ENCODE results near the gene ATRNL1.
"Not testable (repeated sequence)": the region's sequence is repeated elsewhere in the genome, so short reads cannot be mapped to it uniquely, and the experiment has no call there.

Gene ATRNL1

DNA sequence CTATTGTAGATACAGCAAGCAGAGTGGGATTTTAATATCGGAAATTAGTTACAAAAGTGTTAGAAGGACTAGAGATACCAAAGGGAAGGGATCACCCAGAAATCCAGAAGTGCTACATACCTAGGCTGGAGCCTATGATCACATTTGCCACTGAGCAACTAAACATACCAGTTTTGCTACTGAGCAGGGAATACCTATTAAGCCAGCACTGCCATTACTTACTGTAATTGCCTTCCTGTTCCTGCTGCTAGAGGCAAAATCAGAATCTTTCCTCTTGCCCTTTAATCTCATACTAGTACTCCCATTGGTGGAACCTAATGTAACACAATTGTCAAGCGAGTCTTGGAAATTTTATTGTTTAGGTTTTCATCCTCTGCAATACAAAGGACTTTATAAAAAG is 121.7 kb downstream of the ATRNL1 start:
- DNase-seq (ENCODE audit: low spot score), result no peak

- no peak for DNase-seq (ENCODE audit: low spot score)
These were observed 126.0 kb downstream of the ATRNL1 start for GRCh38 chr10:115219203-115219602.

DNA sequence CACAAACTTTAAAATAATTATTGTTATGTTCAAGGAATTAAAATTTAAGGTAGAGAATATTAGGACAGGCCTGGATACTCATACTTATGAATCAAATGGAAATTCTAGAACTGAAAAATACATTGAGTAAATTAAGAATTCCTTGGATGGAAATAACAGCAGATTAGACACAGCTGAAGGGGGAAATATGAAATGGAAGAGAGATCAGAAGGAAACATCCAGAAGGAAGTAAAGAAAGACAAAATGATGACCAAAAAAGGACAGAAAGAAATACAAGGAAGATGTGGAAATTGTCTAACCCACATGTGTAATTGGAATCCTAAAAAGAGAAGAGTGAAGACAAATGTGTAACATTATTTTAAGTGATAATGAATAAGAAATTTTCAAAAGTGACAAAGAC is 128.9 kb downstream of the ATRNL1 start:
- DNase-seq (ENCODE audit: low spot score), result no peak

GRCh38 chr10:115239761-115240160 is 146.6 kb downstream of the ATRNL1 start:
- no peak for DNase-seq (ENCODE audit: low spot score)

- DNase-seq (ENCODE audit: low spot score), result no peak
These were observed 157.6 kb downstream of the ATRNL1 start for GRCh38 chr10:115250784-115251183.

GRCh38 chr10:115253765-115254164 is 160.6 kb downstream of the ATRNL1 start:
- not testable (repeated sequence) for DNase-seq (ENCODE audit: low spot score)

DNA sequence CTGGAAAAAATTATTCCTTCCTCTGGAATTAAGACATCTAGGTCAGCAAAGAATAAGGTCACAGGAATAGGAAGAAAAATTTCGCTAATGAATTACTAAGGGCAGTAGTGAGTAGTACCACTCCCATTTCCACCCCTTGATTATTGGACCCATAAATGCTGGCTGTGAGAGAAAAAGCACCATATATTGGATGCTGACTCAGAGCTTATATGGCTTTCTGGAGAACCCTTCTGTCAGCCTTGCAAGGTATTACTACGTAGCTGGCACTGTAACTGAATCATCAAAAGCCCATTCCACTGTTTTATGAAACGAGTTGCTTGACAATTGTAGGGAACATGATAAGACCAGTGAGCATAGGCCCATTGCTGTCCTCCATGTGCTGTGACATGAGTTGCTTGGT is 179.3 kb downstream of the ATRNL1 start:
- no peak for DNase-seq (ENCODE audit: low spot score)

DNA sequence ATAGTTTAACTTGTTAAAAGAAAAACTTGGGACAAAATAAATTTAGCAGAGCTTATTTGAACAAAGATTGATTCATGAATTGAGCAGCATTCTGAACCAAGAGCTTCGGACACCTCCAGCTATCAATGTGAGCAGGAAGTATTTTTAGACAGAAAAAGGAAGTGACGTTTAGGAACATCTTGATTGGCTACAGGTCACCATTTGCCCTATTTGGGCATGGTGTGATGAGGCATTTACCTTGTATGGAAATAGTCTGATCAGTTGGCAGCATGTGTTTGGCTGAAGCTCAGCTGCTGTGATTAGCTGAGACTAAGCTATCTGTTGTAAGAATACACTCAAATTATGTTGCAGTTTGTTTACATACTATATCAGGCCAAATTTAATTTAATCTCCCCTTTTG is 185.1 kb downstream of the ATRNL1 start:
- DNase-seq (ENCODE audit: low spot score), result no peak

DNA sequence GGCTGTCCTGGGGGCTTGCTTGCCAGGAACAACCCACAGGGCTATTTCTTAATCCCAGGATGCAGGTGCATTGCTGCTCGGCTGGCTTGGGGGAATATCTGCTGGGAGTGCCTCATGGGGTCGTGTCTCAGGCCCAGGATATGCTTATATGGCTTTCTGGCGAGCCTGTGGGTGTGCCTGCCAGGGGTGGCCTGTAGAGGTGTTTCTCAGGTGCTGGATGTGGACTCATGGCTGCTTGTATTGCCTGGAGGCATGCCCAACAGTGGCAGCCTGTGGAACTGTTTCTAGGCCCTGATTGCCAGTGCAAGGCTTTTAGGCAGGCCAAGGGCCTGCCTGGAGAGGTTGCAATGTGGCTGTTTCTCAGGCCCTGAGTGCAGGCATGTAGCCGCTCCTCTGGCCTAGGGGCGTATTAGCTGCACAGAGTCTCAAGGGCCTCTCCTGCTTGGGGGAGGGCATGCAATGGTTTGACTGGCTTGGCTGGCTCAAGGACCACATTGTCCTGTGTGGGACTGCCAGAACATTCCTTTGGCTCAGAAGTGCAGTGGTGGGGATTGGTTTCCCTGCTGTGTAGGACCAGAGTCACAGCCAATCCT is 202.1 kb downstream of the ATRNL1 start:
- no peak for DNase-seq (ENCODE audit: low spot score)

DNA sequence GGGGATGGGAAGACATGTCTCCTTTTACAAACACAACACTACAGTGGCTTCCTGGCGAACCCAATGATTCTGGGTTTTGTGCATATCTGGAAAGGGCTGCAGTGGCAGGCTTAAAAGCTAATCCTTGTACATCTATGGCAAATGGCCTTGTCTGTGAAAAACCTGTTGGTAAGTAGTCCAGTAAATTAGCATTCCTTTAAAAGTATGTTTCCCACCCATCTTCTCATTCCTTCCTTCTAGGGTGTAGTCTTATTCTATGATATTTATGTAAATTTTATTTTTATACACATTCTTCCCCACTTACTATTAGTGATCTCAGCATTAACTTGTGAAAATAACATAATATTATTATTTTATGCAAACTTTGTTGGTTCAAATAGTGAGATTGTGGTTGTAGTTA is 206.9 kb downstream of the ATRNL1 start:
- no peak for DNase-seq (ENCODE audit: low spot score)

DNA sequence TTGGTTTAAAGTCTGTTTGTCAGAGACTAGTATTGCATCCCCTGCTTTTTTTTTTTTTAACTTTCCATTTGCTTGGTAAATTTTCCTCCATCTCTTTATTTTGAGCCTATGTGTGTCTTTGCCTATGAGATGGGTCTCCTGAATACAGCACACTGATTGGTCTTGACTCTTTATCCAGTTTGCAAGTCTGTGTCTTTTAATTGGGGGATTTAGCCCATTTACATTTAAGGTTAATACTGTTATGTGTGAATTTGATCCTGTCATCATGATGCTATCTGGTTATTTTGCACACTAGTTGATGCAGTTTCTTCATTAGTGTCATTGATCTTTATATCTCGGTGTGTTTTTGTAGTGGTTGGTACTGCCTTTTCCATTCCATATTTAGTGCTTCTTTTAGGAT is 226.5 kb downstream of the ATRNL1 start:
- not testable (repeated sequence) for DNase-seq (ENCODE audit: low spot score)

DNA sequence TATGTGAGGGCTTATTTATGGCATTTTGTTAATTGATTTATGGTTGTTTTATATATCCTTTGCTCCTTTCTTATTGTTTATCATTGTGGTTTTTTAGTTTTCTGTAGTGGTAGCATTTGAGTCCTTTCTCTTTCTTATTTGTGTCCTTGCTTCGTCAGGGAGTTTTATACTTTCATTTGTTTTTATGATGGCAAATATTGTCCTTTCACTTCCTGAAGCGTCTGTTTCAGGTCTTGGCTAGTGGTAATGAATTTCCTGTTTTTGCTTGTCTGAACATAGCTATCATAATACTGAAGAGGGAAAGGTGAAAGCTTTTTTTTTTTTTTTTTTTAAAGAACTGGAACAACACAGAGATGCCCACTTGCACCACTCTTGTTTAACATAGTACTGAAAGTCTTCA is 228.2 kb downstream of the ATRNL1 start:
- no peak for DNase-seq (ENCODE audit: low spot score)

GRCh38 chr10:115328331-115328730 is 235.2 kb downstream of the ATRNL1 start:
- no peak for DNase-seq (ENCODE audit: low spot score)

GRCh38 chr10:115335366-115335765 is 242.2 kb downstream of the ATRNL1 start:
- no peak for DNase-seq (ENCODE audit: low spot score)

DNA sequence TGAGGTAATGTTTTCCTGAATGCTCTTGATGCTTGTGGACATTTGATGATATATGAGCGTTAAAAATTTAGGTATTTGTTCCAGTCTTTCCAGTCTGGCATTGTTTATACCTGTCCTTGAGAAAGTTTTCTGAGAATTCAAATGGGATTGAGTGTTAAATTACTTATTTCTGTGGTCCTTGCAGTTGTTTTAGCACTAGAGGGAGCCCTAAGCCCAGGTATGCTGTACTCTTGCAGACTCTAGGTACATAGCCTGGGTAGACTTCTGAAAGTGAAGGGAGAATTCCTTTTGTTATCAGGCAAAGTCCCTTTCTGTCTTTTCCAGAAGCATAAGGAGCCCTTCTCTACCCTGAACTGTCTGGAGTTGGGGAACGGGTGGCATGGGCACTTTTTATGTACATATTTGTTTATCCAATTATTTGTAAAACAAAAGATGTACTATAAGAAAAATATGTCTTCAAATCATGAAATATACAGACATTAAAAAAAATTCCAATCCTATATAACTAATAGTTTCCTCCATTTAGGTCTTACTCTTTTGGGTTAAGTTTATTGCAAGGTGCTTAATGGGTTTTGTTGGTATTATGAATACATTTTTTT is 262.1 kb downstream of the ATRNL1 start:
- DNase-seq (ENCODE audit: low spot score), result peak; percentile 5

DNA sequence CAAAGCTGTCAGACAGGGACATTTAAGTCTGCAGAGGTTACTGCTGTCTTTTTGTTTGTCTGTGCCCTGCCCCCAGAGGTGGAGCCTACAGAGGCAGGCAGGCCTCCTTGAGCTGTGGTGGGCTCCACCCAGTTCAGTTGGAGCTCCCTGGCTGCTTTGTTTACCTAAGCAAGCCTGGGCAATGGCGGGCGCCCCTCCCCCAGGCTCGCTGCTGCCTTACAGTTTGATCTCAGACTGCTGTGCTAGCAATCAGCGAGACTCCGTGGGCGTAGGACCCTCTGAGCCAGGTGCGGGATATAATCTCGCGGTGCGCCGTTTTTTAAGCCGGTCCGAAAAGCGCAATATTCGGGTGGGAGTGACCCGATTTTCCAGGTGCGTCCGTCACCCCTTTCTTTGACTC is 274.8 kb downstream of the ATRNL1 start:
- not testable (repeated sequence) for DNase-seq (ENCODE audit: low spot score)

DNA sequence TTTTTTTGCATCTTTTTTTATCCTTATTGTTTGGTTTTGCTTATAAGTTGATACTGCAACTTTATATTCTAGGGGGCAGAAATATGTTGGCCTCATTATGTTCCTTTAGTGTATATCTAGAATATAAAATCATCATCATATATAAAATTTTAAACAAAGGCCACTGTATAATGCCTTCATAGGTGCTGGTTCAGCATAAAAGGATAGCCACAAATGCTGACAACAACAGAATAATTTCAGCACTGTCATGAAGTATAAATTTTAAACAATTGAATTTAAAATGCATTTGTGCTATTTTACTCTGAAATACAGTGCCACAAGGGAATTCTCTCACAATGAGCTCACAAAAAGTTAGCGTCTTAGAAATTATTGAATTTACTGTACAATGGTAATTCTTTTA is 285.9 kb downstream of the ATRNL1 start:
- DNase-seq (ENCODE audit: low spot score), result no peak

GRCh38 chr10:115384665-115385064 is 291.5 kb downstream of the ATRNL1 start:
- no peak for DNase-seq (ENCODE audit: low spot score)

DNA sequence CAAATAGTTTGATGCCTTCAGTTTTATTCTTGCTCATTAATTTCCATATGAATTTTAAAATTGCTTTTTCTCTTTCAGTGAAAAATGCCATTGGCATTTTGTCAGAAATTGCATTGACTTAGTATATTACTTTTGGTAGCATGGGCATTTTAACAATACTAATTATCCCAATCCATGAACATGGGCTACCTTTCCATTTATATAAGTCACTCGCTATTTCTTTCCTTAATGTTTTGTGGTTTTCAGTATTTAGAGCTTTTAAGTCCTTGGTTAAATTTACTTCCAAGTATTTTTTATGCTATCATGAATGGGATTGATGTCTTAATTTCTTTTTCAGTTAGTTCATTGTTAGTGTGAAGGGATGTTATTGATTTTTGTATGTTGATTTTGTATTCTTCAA is 297.4 kb downstream of the ATRNL1 start:
- no peak for DNase-seq (ENCODE audit: low spot score)

GRCh38 chr10:115398026-115398425 is 304.9 kb downstream of the ATRNL1 start:
- DNase-seq (ENCODE audit: low spot score), result no peak

GRCh38 chr10:115402699-115403098 is 309.5 kb downstream of the ATRNL1 start:
- DNase-seq (ENCODE audit: low spot score), result no peak

DNA sequence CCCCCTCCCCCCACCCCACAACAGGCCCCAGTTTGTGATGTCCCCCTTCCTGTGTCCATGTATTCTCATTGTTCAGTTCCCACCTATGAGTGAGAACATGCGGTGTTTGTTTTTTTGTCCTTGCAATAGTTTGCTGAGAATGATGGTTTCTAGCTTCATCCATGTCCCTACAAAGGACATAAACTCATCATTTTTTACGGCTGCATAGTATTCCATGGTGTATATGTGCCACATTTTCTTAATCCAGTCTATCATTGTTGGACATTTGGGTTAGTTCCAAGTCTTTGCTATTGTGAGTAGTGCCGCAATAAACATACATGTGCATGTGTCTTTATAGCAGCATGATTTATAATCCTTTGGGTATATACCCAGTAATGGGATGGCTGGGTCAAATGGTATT is 312.7 kb downstream of the ATRNL1 start:
- DNase-seq (ENCODE audit: low spot score), result not testable (repeated sequence)

DNA sequence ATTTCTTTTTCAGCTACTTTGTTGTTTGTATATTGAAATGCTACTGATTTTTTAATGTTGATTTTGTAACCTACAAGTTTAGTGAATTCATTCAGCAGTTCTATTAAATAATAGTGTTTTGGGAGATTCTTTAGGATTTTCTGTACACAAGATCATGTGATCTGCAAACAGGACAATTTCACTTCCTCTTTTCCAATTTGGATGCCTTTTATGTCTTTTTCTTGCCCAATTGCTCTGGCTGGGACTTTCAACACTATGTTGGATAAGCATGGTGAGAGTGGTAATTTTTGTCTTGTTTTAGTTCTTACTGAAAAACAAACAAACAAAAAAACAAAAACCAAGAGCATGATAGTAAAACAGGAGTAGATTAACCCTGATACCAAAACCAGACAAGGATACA is 316.2 kb downstream of the ATRNL1 start:
- DNase-seq (ENCODE audit: low spot score), result no peak

- DNase-seq (ENCODE audit: low spot score), result peak; percentile 9
These were observed 324.6 kb downstream of the ATRNL1 start for GRCh38 chr10:115417585-115418265.
